GM12891 (cell line): ENCODE data around the gene SLC6A4.

Experiments used
- POLR2A ChIP-seq: IDR thresholded peaks from 2 replicates; pipeline ENCODE4 v1.6.1; 2011; ENCODE audit warnings: low read depth, low read length, control low read depth
- POLR2AphosphoS5 ChIP-seq: IDR thresholded peaks from 2 replicates; pipeline ENCODE4 v1.6.1; 2011; ENCODE audit warnings: low read depth, low read length, control low read depth
- TAF1 ChIP-seq: IDR thresholded peaks from 2 replicates; pipeline ENCODE4 v1.6.1; 2011; ENCODE audit warnings: low read depth, low read length, control low read depth

DNA sequence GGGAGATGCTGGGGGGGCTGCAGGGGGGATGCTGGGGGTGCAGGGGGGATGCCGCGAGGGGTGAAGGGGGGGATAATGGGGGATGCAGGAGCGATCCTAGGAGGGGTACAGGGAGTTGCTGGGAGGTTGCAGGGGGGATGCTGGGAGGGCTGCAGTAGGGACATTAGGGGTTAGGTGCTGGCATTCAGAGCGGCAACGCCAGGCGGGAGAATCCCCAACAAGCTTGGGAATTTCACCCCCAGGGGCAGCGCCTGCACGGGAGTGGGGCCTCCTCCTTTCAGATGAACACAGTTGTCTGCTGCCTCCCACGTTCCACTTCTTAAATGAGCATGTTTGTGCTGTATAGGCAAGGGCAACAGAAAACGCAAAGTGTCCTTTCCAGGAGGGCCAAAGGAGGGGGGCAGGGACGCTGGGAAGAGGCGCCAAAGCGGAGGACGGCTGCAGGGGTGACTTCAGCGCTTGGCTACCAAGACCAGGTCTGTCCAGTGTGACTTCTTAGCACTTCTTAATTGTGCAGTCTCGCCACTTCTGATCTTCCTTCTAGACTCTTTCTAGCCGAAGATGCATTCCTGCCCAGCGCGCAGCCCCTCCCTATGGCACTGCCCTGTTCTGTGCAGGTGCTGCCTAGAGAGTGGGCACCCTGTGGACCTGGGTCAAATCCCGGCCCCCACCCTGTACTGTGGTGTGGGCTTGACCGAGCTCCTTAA is 2.0 kb upstream of the SLC6A4 start:
- TF ChIP-seq POLR2A, result no peak
- no peak for TF ChIP-seq TAF1
- no peak for TF ChIP-seq POLR2AphosphoS5
